NOMO-1 treated with DMSO at 0.1 percent for 48 hours (cell line): ENCODE measurements around the gene NPTXR.
A peak's percentile ranks its signal among the peaks of the same experiment; 100 is the strongest.
"Not testable (repeated sequence)": the region's sequence is repeated elsewhere in the genome, so short reads cannot be mapped to it uniquely, and the experiment has no call there.

Experiments used
- DNase-seq: peaks from one replicate; lab custom pipeline; 2025; ENCODE audit not compliant: unreplicated experiment; lab: John Stamatoyannopoulos, UW

The NPTXR gene

DNA sequence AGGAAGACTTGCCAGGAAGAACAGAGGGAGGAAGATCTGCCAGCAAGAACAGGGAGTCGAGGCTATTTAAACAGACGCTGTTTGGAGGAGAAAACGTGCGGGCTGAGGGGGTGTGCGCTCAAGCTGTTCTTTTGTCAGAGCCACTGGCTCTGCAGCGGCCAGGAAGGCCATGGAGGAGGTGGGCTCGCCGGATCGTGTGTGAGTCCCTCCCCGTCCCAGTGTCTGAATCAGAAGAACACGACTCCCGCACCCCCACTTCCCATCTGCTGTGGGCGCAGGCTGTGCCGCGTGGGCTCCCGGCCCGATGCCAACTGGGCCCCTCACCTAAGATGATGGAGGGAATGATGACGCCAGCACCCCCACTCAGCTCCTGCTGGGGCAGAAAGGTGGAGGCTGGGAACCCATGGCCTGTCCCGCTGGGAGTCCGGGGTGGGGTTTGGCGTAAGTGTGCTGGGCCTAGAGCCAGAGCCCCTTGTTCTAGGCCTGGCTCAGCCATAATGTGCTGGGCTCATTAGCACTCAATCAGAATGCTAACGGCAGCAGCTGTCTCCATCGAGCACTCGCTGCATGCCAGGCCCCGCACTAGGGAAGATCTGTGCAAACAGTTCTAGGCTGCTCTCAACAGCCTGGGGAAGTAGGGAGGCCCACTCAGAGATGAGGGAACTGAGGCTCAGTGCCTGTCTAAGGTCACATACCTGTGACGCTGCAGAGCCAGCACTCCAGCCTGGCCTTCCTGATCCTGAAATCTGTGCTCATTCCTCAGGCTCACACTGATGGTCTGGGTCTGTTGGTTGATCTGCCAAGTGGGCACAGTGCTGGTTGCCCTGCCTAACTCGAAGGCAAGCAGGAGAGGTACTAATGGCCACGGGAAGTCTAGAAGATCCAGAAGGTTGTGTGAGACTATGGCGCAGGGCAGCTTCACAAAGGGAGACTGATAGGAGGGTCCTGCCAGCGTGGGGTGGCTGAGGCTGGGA lies 11.5 kb downstream of the NPTXR start:
- no peak for DNase-seq

DNA sequence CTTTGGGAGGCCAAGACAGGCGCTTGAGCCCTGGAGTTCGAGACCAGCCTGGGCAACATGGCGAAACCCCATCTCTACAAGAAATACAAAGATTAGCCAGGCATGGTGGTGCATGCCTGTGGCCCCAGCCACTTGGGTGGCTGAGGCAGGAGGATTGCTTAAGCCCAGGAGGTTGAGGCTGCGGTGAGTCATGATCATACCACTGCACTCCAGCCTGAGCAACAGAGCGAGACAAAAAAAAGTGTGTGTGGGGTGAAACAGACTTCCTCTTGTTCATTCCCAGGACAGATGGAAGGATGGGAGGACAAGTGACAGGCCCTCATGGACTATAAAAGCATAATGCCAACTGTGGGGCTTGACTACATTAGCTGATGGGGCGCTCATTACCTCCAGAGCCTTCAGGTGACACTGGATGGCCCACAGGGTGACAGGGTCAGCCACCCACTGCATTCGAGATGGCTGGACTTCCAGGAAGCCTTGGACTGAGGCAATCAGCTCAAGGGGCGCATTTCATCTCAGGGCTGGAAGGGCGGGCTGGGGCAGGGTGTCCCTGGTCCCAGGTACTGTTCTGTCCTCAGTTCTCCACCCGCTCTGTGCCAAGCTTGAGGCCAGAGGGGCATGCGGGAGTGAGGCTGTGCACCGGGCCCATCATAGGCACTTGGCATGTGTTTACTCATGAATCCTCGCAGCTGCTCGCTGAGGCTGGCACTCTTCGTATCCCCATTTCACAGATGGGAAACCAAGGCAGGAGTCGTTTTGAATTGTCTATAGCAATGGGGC lies 12.5 kb downstream of the NPTXR start:
- DNase-seq, result peak; percentile 30

DNA sequence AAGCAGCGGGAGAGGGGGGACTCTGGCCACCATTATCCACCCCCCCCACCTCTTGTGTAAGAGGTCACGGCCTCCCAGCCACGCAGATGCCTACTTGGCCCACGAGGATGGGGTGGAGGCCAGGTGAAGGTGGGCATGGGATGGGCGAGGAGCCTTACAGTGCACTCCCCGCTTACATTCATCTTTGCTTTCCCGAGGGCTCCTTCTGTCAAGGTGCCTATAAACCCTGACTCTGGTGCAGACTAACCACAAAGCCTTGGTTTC lies 13.1 kb downstream of the NPTXR start:
- no peak for DNase-seq

DNA sequence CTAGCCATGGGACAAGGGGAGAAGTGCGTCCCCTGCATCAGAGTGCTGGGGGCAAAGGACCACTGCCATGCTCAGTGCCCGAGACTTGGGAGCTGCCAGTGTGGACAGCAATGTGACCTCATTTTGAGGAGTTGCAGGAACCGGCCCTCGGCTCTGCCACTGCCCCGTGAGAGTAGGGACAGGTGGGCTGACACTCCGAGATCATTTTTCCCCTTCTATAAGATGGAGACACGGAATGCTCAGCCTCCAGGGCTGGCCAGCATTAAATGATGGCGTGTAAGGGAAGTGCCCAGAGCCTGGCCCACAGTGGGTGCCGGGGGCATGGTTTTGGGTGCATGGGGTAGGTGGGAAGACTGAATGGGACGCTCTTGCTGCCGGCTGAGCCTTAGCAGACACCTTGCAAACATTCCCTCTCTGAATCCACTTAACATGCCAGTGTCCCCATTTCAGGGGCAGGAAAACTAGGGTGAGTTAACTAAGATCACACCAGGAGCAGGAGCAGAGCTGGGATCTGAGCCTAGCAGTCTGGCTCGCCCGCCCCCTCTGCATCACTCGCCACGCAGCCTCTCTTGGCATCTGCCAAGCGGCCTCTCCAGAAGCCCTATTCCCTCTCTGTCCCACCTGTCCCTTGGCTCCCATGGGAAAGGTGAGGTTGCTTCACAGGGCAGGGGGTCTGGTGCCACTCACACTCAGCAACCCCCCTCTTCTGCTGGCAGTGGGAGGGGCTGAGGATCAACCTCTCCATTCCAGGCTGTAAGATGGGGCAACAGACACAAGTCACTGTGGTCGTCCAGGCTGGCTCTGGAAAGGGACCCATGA lies 13.6 kb downstream of the NPTXR start:
- no peak for DNase-seq

DNA sequence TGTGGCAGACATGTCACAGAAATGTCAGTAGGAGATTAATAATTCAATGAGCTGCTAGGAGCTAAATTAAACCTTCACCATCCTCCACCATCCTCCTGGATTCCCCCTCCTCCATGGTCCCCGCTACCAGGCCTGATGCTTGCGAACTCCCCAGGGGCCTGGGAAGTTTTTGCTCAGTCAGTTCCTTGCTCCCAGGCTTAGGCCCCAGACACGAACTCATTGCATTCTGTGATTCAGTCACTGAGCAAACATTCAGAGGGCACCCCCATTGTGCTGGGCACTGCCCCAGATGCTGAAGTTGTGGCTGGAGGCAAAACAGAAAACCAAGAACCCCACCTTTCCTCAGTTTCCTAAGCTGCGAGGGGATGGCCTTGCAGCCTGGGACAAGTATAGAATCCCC lies 14.3 kb downstream of the NPTXR start:
- DNase-seq, result no peak

DNA sequence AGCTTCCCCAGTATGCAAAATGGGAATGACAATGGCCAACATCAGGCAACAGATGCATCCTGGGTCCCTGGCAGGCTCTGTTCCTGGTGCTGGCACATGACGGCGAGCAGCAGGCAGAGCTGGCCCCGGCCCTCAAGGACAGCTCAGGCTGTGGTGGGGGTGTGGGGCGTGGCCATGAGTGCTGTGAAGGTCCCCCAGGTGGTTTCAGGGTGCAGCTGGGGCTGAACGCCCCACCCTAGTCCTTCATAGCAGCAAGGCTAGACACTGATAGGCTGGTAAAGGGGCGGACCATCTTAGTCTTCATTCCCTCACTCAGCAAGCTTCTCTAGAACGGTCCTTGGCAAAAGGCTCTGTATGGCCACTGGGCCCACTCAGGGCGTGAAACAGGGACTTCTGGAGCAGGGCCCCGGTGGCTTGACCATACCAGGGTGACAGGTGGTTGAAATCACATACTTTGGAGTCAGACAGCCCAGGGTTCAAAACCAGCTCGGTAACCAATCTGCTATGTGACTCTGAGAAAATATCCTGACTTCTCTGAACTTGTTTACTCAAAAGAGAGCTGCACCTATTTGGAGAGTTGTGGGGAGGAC lies 15.1 kb downstream of the NPTXR start:
- no peak for DNase-seq

DNA sequence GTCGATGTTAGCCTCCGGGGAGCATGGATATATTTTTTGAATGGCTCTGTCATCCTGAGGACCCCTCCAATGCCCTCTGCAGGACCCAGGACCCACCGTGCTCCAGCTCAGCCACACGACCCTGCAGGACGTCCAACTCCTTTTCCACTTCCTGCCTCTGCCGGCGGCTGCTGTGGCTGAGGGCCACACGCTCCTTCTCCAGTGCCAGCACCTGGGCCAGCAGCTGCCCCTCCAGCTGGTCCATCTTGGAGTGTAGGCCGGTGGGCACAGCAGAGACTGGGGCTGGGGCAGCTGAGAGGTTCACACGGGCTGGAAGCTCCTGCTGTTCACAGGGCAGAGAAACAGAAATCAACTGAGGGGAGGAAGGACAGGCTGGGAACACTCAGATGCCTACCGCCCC lies 15.6 kb downstream of the NPTXR start:
- no peak for DNase-seq

DNA sequence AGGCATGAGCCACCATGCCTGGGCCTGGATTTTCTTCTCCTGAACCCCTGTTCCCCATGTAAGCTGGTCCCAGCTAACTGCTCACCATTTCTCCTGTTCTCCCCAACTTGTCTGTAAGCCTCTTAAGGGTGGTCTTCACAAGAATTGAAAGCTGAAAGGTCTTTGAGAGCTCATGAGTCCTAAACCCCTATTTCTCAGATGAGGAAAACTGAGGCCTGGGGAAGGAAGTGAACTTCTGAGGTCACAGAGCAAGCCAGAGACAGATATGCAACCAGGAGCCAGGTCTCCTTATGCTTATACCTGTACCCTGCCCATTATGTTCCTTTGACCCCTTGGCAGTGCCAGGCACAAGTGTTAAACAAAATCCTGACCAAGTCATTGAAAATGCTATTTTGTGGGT lies 16.3 kb downstream of the NPTXR start:
- no peak for DNase-seq

DNA sequence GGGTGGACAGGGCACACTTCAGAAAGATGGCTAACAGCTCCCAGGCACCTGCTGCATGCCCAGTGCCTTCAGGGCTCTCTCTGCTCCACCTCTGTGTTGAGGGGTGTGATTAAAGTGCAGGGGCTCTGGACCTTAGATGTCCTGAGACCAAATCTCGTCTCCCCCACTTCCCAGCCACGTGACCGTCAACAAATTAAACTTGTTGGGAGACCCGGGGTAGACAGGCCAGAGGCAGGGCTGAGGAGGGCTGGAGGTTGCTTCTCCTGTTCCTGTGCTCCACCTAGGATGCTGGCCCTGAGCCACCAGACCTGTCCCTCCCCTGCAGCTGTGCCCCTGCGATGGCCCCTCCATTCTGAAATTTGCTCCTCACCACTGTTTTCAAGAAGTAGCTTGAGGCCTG lies 17.0 kb downstream of the NPTXR start:
- no peak for DNase-seq

DNA sequence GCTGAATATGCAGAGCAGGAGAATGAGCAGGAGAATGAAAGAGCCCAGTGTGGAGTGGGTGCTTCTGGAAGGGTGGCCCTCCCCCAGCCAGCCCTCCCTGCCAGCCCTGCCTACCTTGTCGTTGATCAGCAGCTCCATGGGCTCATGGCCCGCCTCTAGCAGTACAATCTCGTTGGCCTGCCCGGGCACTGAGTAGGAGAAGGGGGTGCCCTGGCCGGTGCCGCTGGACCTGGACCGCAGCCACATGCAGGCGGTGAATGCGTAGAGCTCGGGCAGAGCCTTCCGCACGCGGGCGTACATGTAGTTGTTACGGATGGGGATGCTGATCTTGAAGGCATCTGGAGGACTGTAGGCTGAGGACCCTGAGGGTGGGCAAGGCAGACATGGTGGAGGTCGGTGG lies 17.4 kb downstream of the NPTXR start:
- DNase-seq, result no peak

DNA sequence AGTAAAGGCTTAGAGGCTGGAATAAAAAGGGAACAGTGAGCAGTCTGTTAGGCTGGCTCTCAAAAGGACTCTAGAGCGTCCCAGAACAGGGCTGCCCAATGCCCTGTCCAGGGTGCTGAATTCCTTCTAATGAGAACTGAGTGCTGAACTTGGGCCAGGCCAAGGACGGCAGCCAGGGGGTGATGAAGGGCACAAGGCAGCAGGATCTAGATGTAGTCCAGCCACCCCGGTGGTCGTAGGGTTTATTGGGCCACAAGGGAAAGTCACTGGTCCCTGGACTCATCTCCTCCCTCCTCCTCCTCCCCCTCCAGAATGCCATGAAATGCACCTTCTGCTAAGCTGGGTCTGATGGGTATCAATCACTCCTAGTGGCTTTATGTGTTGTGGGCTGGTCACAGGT lies 19.2 kb downstream of the NPTXR start:
- DNase-seq, result peak; percentile 76

DNA sequence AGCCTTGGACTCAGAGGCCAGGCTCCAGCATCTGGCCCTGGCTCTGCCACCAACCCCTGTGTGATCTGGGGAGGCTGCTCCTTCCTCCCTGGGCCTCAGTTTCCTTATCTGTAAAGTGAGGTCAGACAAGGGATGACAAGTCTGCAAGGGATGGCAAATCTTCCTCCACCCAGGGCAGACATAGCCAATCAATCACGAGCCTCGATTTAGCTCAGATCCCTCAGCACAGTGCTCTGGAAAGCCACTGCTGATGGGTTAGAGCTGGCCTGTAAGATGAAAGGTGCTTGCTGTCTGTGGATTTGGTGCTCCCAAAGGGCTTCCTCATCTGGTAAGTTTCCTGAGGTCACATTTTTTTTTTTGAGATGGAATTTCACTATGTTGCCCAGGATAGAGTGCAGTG lies 20.2 kb downstream of the NPTXR start:
- no peak for DNase-seq

DNA sequence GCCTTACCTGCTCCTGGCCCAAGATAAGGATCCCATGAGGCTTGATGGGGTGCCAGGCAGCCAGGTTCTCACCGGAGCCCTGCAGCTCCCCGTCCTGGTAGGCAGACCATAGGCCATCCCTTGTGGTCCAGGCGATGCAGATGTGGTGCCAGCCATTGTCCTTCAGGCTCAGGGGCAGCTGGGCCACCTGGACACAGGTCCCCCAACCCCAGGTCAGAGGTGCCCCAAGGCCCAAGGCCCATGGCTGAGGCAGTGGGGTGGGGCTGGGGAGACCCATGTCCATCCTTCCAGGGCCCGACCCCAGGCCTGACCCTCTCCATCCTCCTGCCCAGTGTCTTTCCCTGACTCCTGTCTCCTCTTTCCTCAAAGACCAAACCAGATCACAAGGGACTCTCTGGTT lies 20.8 kb downstream of the NPTXR start:
- DNase-seq, result no peak

DNA sequence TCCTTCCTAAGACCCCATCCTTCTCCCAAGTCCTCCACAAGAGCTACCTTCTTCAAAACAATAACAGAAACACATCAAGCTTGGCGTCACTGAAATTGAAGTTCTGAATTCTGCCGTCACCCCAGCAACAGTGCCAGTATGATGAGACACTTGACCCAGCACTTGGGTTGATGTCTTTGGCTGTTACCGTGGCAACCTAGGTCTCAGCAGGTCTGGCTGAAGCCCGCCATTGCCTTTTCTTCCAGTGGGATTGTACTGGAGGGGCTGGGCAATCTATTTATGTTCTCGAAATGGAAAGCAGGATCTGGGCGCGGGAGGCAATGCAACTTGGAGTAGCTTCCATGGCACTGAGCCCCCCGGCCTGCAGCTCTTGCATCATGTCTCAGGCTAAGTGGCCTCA lies 23.8 kb downstream of the NPTXR start:
- DNase-seq, result no peak

DNA sequence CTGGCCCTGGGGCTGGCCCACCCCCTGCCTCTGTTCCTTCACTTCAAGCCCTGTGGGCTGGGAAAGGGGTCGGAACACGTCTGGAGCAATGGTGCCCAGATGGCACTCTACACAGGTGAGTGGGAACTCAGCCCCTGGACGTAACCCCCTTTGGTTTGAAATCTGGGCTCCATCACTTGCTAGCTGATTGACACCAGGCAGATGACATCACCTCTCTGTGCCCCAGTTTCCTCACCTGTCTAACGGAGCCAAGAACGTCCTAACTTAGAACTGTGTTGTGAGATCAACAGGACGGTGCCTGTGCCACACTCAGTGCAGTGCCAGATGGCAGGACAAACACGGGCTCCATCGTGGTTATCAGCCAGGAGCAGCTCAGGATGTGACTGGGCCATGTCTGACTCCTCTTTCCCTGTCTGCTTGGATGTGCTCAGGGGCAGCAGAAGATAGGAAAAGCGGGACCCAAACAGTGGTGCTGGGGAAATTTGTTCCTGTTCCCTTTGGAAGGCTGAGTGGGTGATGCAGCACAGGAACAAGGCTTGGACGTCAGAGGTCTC lies 24.4 kb downstream of the NPTXR start:
- no peak for DNase-seq

DNA sequence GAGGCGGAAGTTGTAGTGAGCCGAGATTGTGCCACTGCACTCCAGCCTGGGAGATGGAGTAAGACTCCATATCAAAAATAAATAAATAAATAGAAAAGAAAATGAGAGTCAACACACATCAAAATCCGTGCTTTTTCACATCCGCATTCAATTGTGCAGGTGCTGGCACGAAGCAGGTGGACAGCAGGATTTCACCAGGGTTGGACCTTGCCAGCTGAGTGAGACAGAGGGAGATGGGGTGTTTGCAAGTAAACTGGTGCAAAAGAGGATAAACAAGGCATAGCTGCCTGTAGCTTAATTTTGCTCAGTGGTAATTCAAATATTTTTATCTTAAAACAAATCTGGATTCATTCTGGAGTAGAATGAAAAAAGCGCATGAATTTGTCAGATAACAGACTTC lies 26.6 kb downstream of the NPTXR start:
- no peak for DNase-seq

DNA sequence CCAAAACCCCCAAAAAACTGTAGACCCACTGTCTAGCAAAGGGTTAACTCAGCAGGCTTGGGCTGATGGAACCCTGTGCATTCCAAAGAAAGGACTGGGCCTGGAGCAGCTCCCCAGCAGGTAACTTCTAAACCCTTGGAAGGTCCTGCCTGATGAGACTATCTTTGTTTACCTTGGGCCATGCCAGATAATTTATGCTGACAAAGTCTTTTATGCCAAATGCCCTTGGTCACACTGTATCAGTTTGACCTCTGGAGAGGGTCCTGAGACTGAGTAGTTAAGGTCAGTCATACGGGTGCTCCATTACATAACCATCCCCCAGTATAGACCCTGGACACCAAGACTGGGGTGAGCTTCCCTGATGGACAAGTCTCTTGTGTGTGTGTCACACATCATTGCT lies 28.0 kb downstream of the NPTXR start:
- no peak for DNase-seq

DNA sequence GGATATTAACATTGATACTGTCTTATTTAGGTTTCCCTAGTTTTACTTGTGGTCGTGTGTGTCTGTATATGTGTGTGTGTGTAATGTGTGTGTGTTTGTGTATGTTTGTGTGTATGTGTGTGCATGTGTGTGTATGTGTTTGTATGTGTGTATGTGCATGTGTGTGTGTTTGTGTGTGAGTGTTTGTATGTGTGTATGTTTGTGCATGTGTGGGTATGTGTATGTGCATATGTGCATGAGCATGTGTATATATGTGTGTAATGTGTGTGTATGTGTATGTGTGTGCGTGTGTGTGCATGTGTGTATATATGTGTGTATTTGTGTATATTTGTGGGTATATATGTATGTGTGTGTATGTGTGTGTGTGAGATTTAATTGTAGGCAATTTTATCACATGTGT lies 32.6 kb downstream of the NPTXR start:
- no peak for DNase-seq

DNA sequence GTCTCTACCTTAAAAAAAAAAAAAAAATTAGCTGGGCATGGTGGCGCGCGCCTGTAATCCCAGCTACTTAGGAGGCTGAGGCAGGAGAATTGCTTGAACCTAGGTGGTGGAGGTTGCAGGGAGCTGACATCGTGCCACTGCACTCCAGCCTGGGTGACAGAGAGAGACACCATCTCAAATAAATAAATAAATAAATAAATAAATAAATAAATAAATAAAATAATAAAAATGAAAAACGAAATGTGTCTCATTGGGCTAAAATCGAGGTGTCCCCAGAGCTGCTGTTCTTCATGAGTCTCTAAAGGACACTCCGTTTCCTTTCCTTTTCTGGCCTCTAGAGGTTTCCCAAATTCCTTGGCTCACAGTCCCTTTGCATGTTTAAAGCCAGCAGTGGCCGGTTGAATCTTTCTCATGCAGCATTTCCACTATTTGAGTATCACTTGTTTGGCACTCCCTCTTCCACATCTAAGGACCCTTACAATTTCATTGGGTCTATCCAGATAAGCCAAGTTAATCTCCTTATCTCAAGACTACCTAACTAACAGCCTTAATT lies 38.7 kb downstream of the NPTXR start:
- not testable (repeated sequence) for DNase-seq

DNA sequence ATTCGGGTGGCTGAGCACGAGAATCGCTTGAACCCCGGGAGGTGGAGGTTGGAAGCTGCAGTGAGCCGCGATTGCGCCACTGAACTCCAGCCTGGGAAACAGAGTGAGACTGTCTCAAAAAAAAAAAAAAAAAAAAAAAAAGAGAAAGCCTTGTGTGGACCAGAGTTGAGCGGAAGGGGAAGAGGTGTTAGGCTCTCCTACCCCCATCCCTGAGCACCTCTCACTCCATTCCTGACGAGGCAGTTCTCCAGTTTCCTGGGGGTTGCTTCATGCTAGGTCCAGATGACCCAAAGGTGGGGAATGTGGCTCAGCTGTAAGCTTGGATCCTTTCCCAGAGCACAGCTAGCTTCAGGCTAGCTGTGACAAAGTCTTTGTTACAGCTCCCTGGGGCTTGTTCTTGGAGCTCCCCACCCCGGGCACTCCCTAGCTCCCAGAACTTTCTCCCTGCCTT lies 41.1 kb downstream of the NPTXR start:
- DNase-seq, result no peak
